Fibroblast of the aortic adventitia (primary cell): ENCODE measurements around the gene GRM7. TPM values are rescaled to one million over a fixed set of nuclear protein-coding genes. Genes with fewer than 3 reads are reported as not detected.

ENCODE experiments used
- DNase-seq: peaks from one replicate; pipeline ENCODE4 v3.0.0-alpha.2; 2010; ENCODE audit warnings: low read depth
- H3K4me3 ChIP-seq: 2 replicates; pipeline ENCODE4 v1.5.1; 2011; ENCODE audit warnings: low read depth, mild to moderate bottlenecking, control low read depth, low read length, moderate library complexity
- total RNA-seq: library from RNA; depleted of rRNA; stranded (reverse); fragments of >200 nt; gene quantifications from 2 replicates; pipeline ENCODE4 v1.2.3, GENCODE V29; 2012; ENCODE audit warnings: low replicate concordance
- TF ChIP-seq, protein P1 (sequence below): IDR thresholded peaks from 2 replicates; pipeline ENCODE4 v1.5.1; 2011; ENCODE audit warnings: mild to moderate bottlenecking, low read length, control low read depth, inconsistent platforms; ENCODE audit not compliant: insufficient read depth

GRM7 gene
- total RNA-seq, 1 donor: 0.09 TPM

DNA sequence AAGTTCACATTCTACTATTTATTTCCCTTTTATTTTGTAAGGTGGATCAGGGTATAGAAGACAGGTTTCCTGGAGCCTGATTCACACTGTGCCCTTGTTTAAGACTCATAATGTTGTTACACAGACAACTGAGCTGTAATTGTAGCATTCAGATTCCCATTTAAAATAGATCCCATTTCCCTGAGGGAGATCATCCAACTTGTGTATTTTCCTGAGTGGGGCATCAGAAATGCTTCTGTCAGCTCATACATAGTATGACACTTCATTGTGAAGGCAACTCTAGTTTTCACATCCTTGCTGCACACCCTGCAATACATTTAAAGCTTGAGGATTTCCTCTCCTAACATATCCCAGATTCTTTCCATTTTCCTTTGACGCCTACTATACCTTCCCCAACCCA lies 659.7 kb downstream of the GRM7 start:
- TF ChIP-seq, protein P1, sequence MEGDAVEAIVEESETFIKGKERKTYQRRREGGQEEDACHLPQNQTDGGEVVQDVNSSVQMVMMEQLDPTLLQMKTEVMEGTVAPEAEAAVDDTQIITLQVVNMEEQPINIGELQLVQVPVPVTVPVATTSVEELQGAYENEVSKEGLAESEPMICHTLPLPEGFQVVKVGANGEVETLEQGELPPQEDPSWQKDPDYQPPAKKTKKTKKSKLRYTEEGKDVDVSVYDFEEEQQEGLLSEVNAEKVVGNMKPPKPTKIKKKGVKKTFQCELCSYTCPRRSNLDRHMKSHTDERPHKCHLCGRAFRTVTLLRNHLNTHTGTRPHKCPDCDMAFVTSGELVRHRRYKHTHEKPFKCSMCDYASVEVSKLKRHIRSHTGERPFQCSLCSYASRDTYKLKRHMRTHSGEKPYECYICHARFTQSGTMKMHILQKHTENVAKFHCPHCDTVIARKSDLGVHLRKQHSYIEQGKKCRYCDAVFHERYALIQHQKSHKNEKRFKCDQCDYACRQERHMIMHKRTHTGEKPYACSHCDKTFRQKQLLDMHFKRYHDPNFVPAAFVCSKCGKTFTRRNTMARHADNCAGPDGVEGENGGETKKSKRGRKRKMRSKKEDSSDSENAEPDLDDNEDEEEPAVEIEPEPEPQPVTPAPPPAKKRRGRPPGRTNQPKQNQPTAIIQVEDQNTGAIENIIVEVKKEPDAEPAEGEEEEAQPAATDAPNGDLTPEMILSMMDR: no peak
- no peak for DNase-seq
- H3K4me3 ChIP-seq: no peak overlapping the region

DNA sequence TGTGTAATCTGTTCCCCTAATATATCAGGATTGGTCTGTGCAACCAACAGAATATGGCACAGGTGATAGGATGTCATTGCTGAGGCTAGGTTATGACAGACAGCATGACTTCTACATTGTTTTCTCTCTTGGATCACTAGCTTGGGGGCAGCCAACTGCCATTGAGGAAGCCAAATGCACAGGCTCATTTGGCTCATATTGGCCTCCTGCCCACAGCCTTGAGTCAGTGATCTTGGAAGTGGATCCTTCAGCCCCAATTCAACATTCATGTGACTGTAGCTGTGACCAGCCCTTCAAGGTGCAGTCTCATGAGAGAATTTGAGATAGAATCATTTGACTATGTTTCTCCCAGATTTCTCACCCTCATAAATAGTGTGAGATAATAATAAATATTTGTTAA lies 675.6 kb downstream of the GRM7 start:
- H3K4me3 ChIP-seq: no peak overlapping the region
- no peak for DNase-seq
- TF ChIP-seq, protein P1: no peak

GRCh38 chr3:7536921-7537320 lies 676.0 kb downstream of the GRM7 start:
- TF ChIP-seq, protein P1: no peak
- H3K4me3 ChIP-seq: no peak overlapping the region
- DNase-seq: no peak

GRCh38 chr3:7543294-7543880 lies 682.5 kb downstream of the GRM7 start:
- TF ChIP-seq, protein P1: no peak
- DNase-seq: no peak
- H3K4me3 ChIP-seq: no peak overlapping the region

- no peak for DNase-seq
- H3K4me3 ChIP-seq: no peak overlapping the region
- TF ChIP-seq, protein P1: no peak
These were observed 684.4 kb downstream of the GRM7 start for GRCh38 chr3:7545334-7545733.

GRCh38 chr3:7546253-7546652 lies 685.3 kb downstream of the GRM7 start:
- no peak overlapping the region for H3K4me3 ChIP-seq
- TF ChIP-seq, protein P1: no peak
- DNase-seq: peak; percentile 16

- DNase-seq: no peak
- TF ChIP-seq, protein P1: no peak
- H3K4me3 ChIP-seq: no peak overlapping the region
These were observed 686.9 kb downstream of the GRM7 start for GRCh38 chr3:7547826-7548225.
